Upper lobe of left lung (tissue), 4 donors: ENCODE data around the gene RAMP3.

ENCODE experiments used
- CTCF ChIP-seq, 6 experiments: fragments of 450-650 bp in 4 of 6; fragments of 200-600 bp in 2 of 6; sonication (generic) in 2 of 6; IDR thresholded peaks; one replicate each; pipeline ENCODE4 v1.5.1; 2016 to 2019; ENCODE audit warnings: antibody characterized with exemption in 6 of 6
- POLR2A ChIP-seq, 4 donors: fragments of 450-650 bp; IDR thresholded peaks; one replicate each; pipeline ENCODE4 v1.5.1; 2016 to 2017; ENCODE audit warnings: antibody characterized with exemption in 4 of 4, mild to moderate bottlenecking in 2 of 4
- POLR2AphosphoS5 ChIP-seq, 2 donors: sonication (generic); formaldehyde crosslinking; IDR thresholded peaks; one replicate each; pipeline ENCODE4 v1.5.1; 2017; ENCODE audit warnings: antibody characterized with exemption in 2 of 2

DNA sequence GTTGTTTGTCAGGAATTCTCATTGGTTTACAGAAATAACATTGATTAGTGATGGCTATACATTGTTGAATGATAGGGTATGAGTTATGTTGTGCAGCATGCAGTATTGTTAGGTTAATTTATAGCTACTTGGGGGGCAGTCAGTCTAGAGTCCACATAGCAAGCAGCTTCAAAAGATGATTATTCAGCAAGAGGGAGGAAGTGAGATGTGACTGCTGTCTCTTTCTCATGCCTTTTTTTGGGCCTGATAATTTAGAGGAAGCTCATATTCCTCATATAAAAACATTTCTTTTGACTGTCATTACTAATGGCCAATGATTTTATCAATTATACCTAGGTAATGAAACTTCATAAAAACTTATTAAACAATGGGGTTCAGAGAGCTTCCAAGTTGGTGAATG is 42.7 kb upstream of the RAMP3 start:
- no peak for TF ChIP-seq POLR2A (IDR thresholded peaks at IDR 0.05)
- TF ChIP-seq CTCF (IDR thresholded peaks at IDR 0.05): no peak
- TF ChIP-seq POLR2AphosphoS5 (IDR thresholded peaks at IDR 0.05): no peak
